ENCODE data around the gene CENATAC. TPM values are rescaled to one million over a fixed set of nuclear protein-coding genes. Genes with fewer than 3 reads are reported as not detected.
A peak's percentile ranks its signal among the peaks of the same experiment; 100 is the strongest.
"Not testable (repeated sequence)": the region's sequence is repeated elsewhere in the genome, so short reads cannot be mapped to it uniquely, and the experiment has no call there.

The CENATAC gene
- total RNA-seq, 2 donors from 2014 or later, result 40.1 to 44.5 TPM

DNA sequence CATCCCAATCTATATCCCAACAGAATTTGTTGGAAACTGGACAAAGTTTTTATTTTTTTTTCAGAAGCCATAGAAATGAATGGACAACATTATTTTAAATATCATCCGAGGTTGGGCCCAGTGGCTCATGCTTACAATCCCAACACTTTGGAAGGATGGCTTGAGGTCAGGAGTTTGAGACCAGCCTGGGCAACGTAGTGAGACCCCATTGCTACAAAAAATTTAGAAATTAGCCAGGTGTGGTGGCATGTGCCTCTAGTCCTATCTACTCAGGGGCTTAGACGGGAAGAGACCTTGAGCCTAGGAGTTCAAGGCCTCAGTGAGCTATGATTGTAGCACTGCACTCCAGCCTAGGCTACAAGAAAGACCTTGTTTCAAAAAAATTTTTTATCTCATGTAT lies 36.9 kb downstream of the CENATAC start:
- Mint-ChIP-seq H3K4me1 (ENCODE audit: low read depth) (peaks cover 8% of the 10 kb centered on the region), H3K27me3 (ENCODE audit: low read depth) (no peaks in the 10 kb centered on the region), H3K27ac (no peak overlapping the region), H3K4me3 (no peak overlapping the region), H3K36me3 (ENCODE audit: insufficient read depth in 2 of 2) (no peaks in the 10 kb centered on the region), H3K9me3 (no peaks in the 10 kb centered on the region)
- no peak for ATAC-seq (replicated peaks in 1 of 2)
- no peak for DNase-seq

GRCh38 chr11:119038884-119039283 lies 40.9 kb downstream of the CENATAC start:
- no peak overlapping the region for H3K27ac Mint-ChIP-seq
- no peaks in the 10 kb centered on the region for H3K27me3 Mint-ChIP-seq (ENCODE audit: low read depth)
- H3K36me3 Mint-ChIP-seq (ENCODE audit: insufficient read depth in 2 of 2), result no peaks in the 10 kb centered on the region
- DNase-seq (no peak), ATAC-seq (replicated peaks in 1 of 2) (no peak)
- no peak overlapping the region for H3K4me3 Mint-ChIP-seq
- H3K4me1 Mint-ChIP-seq (ENCODE audit: low read depth), result peaks cover 10% of the 10 kb centered on the region
- no peaks in the 10 kb centered on the region for H3K9me3 Mint-ChIP-seq

- ATAC-seq (replicated peaks in 1 of 2); H3K27me3 Mint-ChIP-seq (ENCODE audit: low read depth); H3K27ac Mint-ChIP-seq; H3K4me1 Mint-ChIP-seq (ENCODE audit: low read depth); H3K4me3 Mint-ChIP-seq; H3K36me3 Mint-ChIP-seq (ENCODE audit: insufficient read depth in 2 of 2); H3K9me3 Mint-ChIP-seq; DNase-seq: not testable (repeated sequence)
Measured at GRCh38 chr11:119039471-119039870, 41.5 kb downstream of the CENATAC start.

GRCh38 chr11:119041821-119042514 lies 44.0 kb downstream of the CENATAC start:
- Mint-ChIP-seq H3K4me1 (ENCODE audit: low read depth) (peaks cover 10% of the 10 kb centered on the region), H3K4me3 (peak overlapping the region in 1 of 2 donors; percentile 27), H3K27me3 (ENCODE audit: low read depth) (no peaks in the 10 kb centered on the region), H3K9me3 (no peaks in the 10 kb centered on the region), H3K27ac (no peak overlapping the region), H3K36me3 (ENCODE audit: insufficient read depth in 2 of 2) (peaks cover 0 to 16% of the 10 kb centered on the region in 2 donors)
- DNase-seq, result no peak
- ATAC-seq (replicated peaks in 1 of 2), result peak; percentile 62 to 65

DNA sequence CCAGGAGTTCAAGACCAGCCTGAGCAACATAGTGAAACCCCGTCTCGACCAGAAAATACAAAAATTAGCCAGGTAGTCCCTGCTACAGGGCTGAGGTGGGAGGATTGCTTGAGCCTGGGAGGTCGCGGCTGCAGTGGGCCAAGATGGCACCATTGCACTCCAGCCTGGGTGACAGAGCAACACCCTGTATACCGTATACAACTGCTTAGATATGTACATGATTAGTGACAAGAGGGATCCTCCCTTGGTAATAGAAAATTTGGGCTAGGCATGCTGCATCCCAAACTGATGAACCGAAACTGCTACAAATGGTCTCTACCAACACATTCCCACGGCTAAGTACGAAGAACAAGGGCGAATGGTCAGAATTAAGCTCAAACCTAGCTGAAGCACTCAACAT lies 45.0 kb downstream of the CENATAC start:
- Mint-ChIP-seq H3K4me3 (no peak overlapping the region), H3K4me1 (ENCODE audit: low read depth) (peaks cover 19% of the 10 kb centered on the region), H3K27me3 (ENCODE audit: low read depth) (no peaks in the 10 kb centered on the region), H3K36me3 (ENCODE audit: insufficient read depth in 2 of 2) (peaks cover 4 to 21% of the 10 kb centered on the region in 2 donors), H3K9me3 (no peaks in the 10 kb centered on the region), H3K27ac (no peak overlapping the region)
- DNase-seq, result no peak
- no peak for ATAC-seq (replicated peaks in 1 of 2)

GRCh38 chr11:119044708-119045107 lies 46.8 kb downstream of the CENATAC start:
- Mint-ChIP-seq H3K4me1 (ENCODE audit: low read depth) (peaks cover 32% of the 10 kb centered on the region), H3K27ac (no peak overlapping the region), H3K4me3 (no peak overlapping the region), H3K27me3 (ENCODE audit: low read depth) (no peaks in the 10 kb centered on the region), H3K36me3 (ENCODE audit: insufficient read depth in 2 of 2) (peaks cover 5 to 30% of the 10 kb centered on the region in 2 donors), H3K9me3 (no peaks in the 10 kb centered on the region)
- no peak for ATAC-seq (replicated peaks in 1 of 2)
- no peak for DNase-seq

DNA sequence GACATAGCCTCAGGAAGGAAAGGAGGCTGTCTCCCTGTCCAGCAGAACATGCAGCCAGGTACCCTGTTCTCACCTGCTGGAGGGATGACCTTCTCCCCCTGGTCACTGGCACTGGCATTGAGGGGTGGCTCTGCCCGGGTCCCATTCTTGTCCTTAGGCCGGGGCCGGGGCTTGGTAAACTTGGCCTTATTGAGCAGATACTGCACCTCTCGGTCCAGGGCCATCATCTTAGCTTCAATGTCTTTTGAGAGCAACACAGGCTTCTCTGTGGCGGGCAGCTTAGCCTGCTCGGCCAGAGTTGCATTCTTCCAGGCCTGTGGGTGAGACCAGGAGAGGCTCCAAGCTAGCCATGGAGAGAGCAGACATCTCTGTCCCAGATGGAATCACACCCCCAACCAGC lies 48.6 kb downstream of the CENATAC start:
- DNase-seq, result no peak
- Mint-ChIP-seq H3K27me3 (ENCODE audit: low read depth) (no peaks in the 10 kb centered on the region), H3K36me3 (ENCODE audit: insufficient read depth in 2 of 2) (peaks cover 5 to 38% of the 10 kb centered on the region in 2 donors), H3K9me3 (no peaks in the 10 kb centered on the region), H3K27ac (no peak overlapping the region), H3K4me1 (ENCODE audit: low read depth) (peaks cover 40% of the 10 kb centered on the region), H3K4me3 (no peak overlapping the region)
- no peak for ATAC-seq (replicated peaks in 1 of 2)

- no peaks in the 10 kb centered on the region for H3K27me3 Mint-ChIP-seq (ENCODE audit: low read depth)
- DNase-seq (peak in 1 of 2 donors; percentile 33), ATAC-seq (replicated peaks in 1 of 2) (peak; percentile 54 to 60)
- peaks cover 5 to 41% of the 10 kb centered on the region in 2 donors for H3K36me3 Mint-ChIP-seq (ENCODE audit: insufficient read depth in 2 of 2)
- peak overlapping the region; percentile 5 for H3K27ac Mint-ChIP-seq
- H3K4me3 Mint-ChIP-seq, result no peak overlapping the region
- no peaks in the 10 kb centered on the region for H3K9me3 Mint-ChIP-seq
- peaks cover 40% of the 10 kb centered on the region for H3K4me1 Mint-ChIP-seq (ENCODE audit: low read depth)
Measured at GRCh38 chr11:119047205-119047604, 49.3 kb downstream of the CENATAC start.

GRCh38 chr11:119048644-119049043 lies 50.7 kb downstream of the CENATAC start:
- DNase-seq (no peak), ATAC-seq (replicated peaks in 1 of 2) (no peak)
- Mint-ChIP-seq H3K4me1 (ENCODE audit: low read depth) (peaks cover 48% of the 10 kb centered on the region), H3K4me3 (no peak overlapping the region), H3K9me3 (no peaks in the 10 kb centered on the region), H3K27ac (no peak overlapping the region), H3K27me3 (ENCODE audit: low read depth) (no peaks in the 10 kb centered on the region), H3K36me3 (ENCODE audit: insufficient read depth in 2 of 2) (peaks cover 14 to 53% of the 10 kb centered on the region in 2 donors)

GRCh38 chr11:119049081-119049480 lies 51.1 kb downstream of the CENATAC start:
- Mint-ChIP-seq H3K9me3 (no peaks in the 10 kb centered on the region), H3K4me3 (no peak overlapping the region), H3K4me1 (ENCODE audit: low read depth) (peaks cover 50% of the 10 kb centered on the region), H3K36me3 (ENCODE audit: insufficient read depth in 2 of 2) (peaks cover 14 to 57% of the 10 kb centered on the region in 2 donors), H3K27me3 (ENCODE audit: low read depth) (no peaks in the 10 kb centered on the region), H3K27ac (no peak overlapping the region)
- no peak for ATAC-seq (replicated peaks in 1 of 2)
- no peak for DNase-seq

- peaks cover 20 to 52% of the 10 kb centered on the region in 2 donors for H3K36me3 Mint-ChIP-seq (ENCODE audit: insufficient read depth in 2 of 2)
- H3K4me1 Mint-ChIP-seq (ENCODE audit: low read depth), result peaks cover 72% of the 10 kb centered on the region
- DNase-seq (peak; percentile 19 to 27), ATAC-seq (replicated peaks in 1 of 2) (peak; percentile 20 to 36)
- no peaks in the 10 kb centered on the region for H3K9me3 Mint-ChIP-seq
- H3K27ac Mint-ChIP-seq, result no peak overlapping the region
- H3K4me3 Mint-ChIP-seq, result peak overlapping the region; percentile 23 to 33
- H3K27me3 Mint-ChIP-seq (ENCODE audit: low read depth), result no peaks in the 10 kb centered on the region
Measured at GRCh38 chr11:119051440-119052162, 53.7 kb downstream of the CENATAC start.

GRCh38 chr11:119052163-119052814 lies 54.4 kb downstream of the CENATAC start:
- Mint-ChIP-seq H3K9me3 (no peaks in the 10 kb centered on the region), H3K36me3 (ENCODE audit: insufficient read depth in 2 of 2) (peaks cover 18 to 47% of the 10 kb centered on the region in 2 donors), H3K4me3 (peak overlapping the region; percentile 23 to 33), H3K4me1 (ENCODE audit: low read depth) (peaks cover 68% of the 10 kb centered on the region), H3K27ac (peak overlapping the region; percentile 20), H3K27me3 (ENCODE audit: low read depth) (no peaks in the 10 kb centered on the region)
- ATAC-seq (replicated peaks in 1 of 2) (no peak), DNase-seq (no peak)

DNA sequence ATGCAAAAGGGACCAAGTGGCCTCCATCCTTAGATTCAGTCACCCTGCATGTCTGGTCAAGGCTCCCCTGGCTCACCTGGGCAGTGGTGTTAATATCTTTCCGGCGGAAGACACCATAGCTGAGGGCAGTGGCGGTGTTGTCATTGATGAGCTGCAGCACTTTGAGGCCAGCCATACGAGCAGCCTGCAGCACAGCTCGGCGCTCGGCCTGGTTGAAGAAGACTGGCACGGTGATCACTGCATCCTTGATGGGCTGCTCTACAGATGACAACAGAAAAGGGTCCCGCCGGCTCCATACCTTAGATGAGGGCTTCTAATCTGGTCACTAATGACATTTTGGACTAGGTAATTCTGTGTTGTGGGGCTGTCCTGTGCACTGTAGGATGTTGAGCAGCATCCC lies 56.5 kb downstream of the CENATAC start:
- Mint-ChIP-seq H3K4me1 (ENCODE audit: low read depth) (peaks cover 67% of the 10 kb centered on the region), H3K4me3 (peak overlapping the region in 1 of 2 donors; percentile 55), H3K9me3 (no peaks in the 10 kb centered on the region), H3K36me3 (ENCODE audit: insufficient read depth in 2 of 2) (peaks cover 16 to 39% of the 10 kb centered on the region in 2 donors), H3K27ac (no peak overlapping the region), H3K27me3 (ENCODE audit: low read depth) (no peaks in the 10 kb centered on the region)
- DNase-seq (no peak), ATAC-seq (replicated peaks in 1 of 2) (no peak)

Data from activated T-cell treated with anti-CD3 and anti-CD28 coated beads, Interleukin-2, amount 50 U/mL, for 72 hours (primary cell).